Neural progenitor cell (in vitro differentiated cells): ENCODE measurements around the gene MOG.

Experiments used
- EZH2 ChIP-seq: fragments of 200-600 bp; sonication (generic); IDR thresholded peaks from 2 replicates; pipeline ENCODE4 v1.6.1; 2017; ENCODE audit warnings: antibody characterized with exemption, mild to moderate bottlenecking, moderate library complexity
- EZH2phosphoT487 ChIP-seq: fragments of 200-600 bp; sonication (generic); IDR thresholded peaks from 2 replicates; pipeline ENCODE4 v1.6.1; 2017; ENCODE audit warnings: antibody characterized with exemption
- TF ChIP-seq, protein P1 (sequence below): fragments of 200-600 bp; sonication (generic); IDR thresholded peaks from 2 replicates; pipeline ENCODE4 v1.5.1; 2017; ENCODE audit warnings: antibody characterized with exemption, mild to moderate bottlenecking

DNA sequence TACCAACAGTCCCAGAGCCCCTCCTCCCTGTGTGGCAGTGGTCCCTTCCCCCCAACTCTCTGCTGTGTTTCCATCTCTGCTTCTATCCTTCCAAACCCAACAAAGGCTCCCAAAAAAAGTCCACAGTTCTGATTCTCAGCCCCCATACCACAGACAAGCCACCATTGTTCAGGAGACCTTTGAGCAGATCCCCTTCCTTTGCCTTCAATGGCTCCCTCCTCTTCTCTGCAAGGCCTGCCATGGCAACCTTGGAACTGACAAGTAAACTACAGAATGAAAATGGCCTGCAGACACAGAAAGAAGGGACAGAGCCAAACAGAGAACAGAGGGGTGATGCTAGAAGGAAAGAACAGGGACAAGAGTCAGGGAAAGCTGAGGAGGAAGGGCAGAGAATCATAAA is 48.8 kb upstream of the MOG start:
- TF ChIP-seq, protein P1, sequence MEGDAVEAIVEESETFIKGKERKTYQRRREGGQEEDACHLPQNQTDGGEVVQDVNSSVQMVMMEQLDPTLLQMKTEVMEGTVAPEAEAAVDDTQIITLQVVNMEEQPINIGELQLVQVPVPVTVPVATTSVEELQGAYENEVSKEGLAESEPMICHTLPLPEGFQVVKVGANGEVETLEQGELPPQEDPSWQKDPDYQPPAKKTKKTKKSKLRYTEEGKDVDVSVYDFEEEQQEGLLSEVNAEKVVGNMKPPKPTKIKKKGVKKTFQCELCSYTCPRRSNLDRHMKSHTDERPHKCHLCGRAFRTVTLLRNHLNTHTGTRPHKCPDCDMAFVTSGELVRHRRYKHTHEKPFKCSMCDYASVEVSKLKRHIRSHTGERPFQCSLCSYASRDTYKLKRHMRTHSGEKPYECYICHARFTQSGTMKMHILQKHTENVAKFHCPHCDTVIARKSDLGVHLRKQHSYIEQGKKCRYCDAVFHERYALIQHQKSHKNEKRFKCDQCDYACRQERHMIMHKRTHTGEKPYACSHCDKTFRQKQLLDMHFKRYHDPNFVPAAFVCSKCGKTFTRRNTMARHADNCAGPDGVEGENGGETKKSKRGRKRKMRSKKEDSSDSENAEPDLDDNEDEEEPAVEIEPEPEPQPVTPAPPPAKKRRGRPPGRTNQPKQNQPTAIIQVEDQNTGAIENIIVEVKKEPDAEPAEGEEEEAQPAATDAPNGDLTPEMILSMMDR, result no peak
- TF ChIP-seq EZH2, result no peak
- TF ChIP-seq EZH2phosphoT487, result no peak
